HFFc6 (cell line): ENCODE data around the gene PLEKHJ1. TPM values are rescaled to one million over a fixed set of nuclear protein-coding genes. Genes with fewer than 3 reads are reported as not detected.

Experiments used
- DNase-seq: peaks from one replicate; pipeline ENCODE4 v3.0.0-alpha.2; 2018
- H3K27ac Mint-ChIP-seq: 2 replicates; pipeline ENCODE4 v1.8.0; 2020; ENCODE audit warnings: mild to moderate bottlenecking, mixed read lengths
- H3K27me3 Mint-ChIP-seq: 2 replicates; pipeline ENCODE4 v1.8.0; 2021; ENCODE audit warnings: mild to moderate bottlenecking, moderate library complexity, mixed read lengths; ENCODE audit not compliant: insufficient read depth
- H3K36me3 Mint-ChIP-seq: 2 replicates; pipeline ENCODE4 v1.8.0; 2021; ENCODE audit warnings: low read depth, mixed read lengths
- H3K4me1 Mint-ChIP-seq: 2 replicates; pipeline ENCODE4 v1.8.0; 2020; ENCODE audit warnings: low read depth, mixed read lengths
- H3K4me3 Mint-ChIP-seq: 2 replicates; pipeline ENCODE4 v1.8.0; 2020; ENCODE audit warnings: mild to moderate bottlenecking, moderate library complexity, mixed read lengths
- H3K9me3 Mint-ChIP-seq: 2 replicates; pipeline ENCODE4 v1.8.0; 2020; ENCODE audit warnings: mild to moderate bottlenecking, mixed read lengths
- CTCF ChIP-seq: fragments of 200-600 bp; sonication (generic); IDR thresholded peaks from 2 replicates; pipeline ENCODE4 v1.5.0; 2021; ENCODE audit warnings: antibody characterized with exemption, mild to moderate bottlenecking
- total RNA-seq, 6 experiments: library from RNA; stranded (reverse); fragmentation: NEBNext Ultra II Directional; extraction: Animal tissue kit (Norgen Biotek cat#: 25700); gene quantifications; 2 replicates in 1 of 6; 3 replicates in 5 of 6; pipeline ENCODE4 v1.2.3, GENCODE V29; 2021

The PLEKHJ1 gene
- total RNA-seq, 6 experiments from 2014 or later, result 45.9 to 57.3 (median 50.2) TPM

GRCh38 chr19:2245273-2245672 lies 9.1 kb upstream of the PLEKHJ1 start:
- Mint-ChIP-seq H3K36me3 (no peaks in the 10 kb centered on the region), H3K27ac (no peak overlapping the region), H3K9me3 (no peaks in the 10 kb centered on the region), H3K27me3 (peaks cover 3% of the 10 kb centered on the region; the same call in 1 of the 2 replicates), H3K4me1 (peaks cover 24% of the 10 kb centered on the region), H3K4me3 (no peak overlapping the region)
- DNase-seq, result no peak
- TF ChIP-seq CTCF, result no peak

GRCh38 chr19:2244486-2244885 lies 8.4 kb upstream of the PLEKHJ1 start:
- Mint-ChIP-seq H3K36me3 (no peaks in the 10 kb centered on the region), H3K9me3 (no peaks in the 10 kb centered on the region)
- TF ChIP-seq CTCF, result no peak

GRCh38 chr19:2244125-2244411 lies 7.9 kb upstream of the PLEKHJ1 start:
- no peaks in the 10 kb centered on the region for H3K9me3 Mint-ChIP-seq
- no peak overlapping the region for H3K4me3 Mint-ChIP-seq
- H3K27me3 Mint-ChIP-seq, result no peaks in the 10 kb centered on the region
- TF ChIP-seq CTCF, result no peak
- H3K4me1 Mint-ChIP-seq, result peaks cover 36% of the 10 kb centered on the region
- no peak overlapping the region for H3K27ac Mint-ChIP-seq
- H3K36me3 Mint-ChIP-seq, result no peaks in the 10 kb centered on the region
- no peak for DNase-seq

More at GRCh38 chr19:2244486-2244885, 8.4 kb upstream of the PLEKHJ1 start:
- Mint-ChIP-seq H3K27me3 (no peaks in the 10 kb centered on the region), H3K4me1 (peaks cover 32% of the 10 kb centered on the region), H3K4me3 (no peak overlapping the region), H3K27ac (no peak overlapping the region)
- DNase-seq, result no peak

DNA sequence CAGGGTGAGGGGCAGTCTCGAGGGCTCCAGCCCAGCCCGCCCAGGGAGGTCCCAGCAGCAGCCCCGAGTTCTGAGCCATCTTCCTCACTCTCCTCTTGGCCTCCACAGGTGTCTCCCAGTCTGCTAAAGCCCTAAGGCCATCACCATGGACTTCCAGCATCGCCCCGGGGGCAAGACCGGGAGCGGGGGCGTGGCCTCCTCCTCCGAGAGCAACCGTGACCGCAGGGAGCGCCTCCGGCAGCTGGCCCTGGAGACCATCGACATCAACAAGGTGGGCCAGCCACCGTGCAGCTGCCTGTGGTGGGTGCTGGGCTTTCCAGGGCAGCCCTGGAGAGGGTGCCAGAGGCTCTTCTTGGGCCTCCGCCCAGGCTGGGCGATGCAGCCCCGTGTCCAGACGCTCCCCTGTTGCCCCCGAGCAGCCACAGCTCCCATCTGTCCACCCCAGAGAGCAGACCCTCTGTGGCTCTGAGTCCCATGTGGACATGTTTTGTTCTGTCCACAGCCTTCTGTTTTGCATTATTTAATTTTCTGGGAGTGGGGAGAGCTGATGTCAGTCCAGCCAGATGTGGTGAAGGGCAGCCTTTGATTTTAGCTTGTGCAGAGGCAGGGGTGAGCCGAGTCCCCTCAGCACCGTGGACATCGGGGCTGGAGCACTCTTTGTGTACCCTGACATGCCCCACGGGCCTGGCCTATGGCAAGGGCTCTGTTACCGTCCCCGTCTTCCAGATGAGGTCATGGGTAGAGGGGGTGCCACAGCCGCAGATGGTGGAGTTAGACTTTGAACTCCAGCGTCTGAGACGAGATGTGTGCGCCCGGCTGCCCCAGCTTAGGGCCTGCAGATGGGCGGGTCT lies 7.4 kb upstream of the PLEKHJ1 start:
- no peaks in the 10 kb centered on the region for H3K27me3 Mint-ChIP-seq
- TF ChIP-seq CTCF, result no peak
- no peak overlapping the region for H3K27ac Mint-ChIP-seq
- peaks cover 42% of the 10 kb centered on the region for H3K4me1 Mint-ChIP-seq
- peaks cover 3% of the 10 kb centered on the region for H3K36me3 Mint-ChIP-seq
- DNase-seq, result no peak
- H3K9me3 Mint-ChIP-seq, result no peaks in the 10 kb centered on the region
- H3K4me3 Mint-ChIP-seq, result no peak overlapping the region

DNA sequence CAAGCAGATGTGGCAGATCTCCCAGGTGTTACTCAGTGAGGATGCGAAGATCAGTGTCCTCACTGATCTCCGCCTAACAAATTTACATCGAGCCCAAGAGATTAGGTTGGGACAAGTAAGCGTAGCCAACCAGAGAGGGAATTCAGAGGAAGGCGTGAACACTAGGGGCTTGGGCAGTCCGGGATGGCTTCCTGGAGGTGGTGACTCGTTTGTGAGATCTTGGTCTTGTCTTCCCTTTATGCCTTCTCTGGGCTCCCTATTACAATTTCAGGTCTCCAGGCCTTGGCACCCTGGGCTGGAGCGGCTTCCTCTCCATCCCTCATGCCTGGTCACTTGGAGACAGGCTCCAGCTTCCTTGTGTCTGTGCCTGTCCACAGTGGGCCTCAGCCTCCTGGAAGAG lies 6.7 kb upstream of the PLEKHJ1 start:
- no peaks in the 10 kb centered on the region for H3K9me3 Mint-ChIP-seq
- H3K27me3 Mint-ChIP-seq, result no peaks in the 10 kb centered on the region
- DNase-seq, result no peak
- no peak for TF ChIP-seq CTCF
- H3K36me3 Mint-ChIP-seq, result peaks cover 10% of the 10 kb centered on the region
- H3K4me3 Mint-ChIP-seq, result no peak overlapping the region
- peaks cover 49% of the 10 kb centered on the region for H3K4me1 Mint-ChIP-seq
- no peak overlapping the region for H3K27ac Mint-ChIP-seq
